ENCODE results near the gene SFTA2. TPM values are rescaled to one million over a fixed set of nuclear protein-coding genes. Genes with fewer than 3 reads are reported as not detected.

The SFTA2 gene
- total RNA-seq, 1 donor from 2014 or later: not detected

DNA sequence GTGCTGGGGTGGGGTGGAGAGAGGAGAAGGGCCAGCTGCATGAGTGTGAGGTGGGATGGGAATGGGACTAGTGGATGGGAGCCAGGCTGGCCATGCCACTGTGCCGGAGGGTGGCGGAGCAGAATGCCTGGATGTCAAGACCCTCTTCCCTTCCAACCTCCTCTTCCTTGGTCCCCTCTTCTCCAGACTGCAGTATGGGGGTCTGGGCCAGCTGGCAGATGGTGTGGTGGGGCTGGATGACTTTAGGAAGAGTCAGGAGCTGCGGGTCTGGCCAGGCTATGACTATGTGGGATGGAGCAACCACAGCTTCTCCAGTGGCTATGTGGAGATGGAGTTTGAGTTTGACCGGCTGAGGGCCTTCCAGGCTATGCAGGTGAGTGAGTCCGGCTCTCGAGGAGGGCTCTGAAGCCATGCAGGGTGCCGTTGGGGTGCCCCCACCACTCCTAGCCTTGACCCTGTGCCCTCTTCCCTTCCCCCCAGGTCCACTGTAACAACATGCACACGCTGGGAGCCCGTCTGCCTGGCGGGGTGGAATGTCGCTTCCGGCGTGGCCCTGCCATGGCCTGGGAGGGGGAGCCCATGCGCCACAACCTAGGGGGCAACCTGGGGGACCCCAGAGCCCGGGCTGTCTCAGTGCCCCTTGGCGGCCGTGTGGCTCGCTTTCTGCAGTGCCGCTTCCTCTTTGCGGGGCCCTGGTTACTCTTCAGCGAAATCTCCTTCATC, 40.0 kb downstream of the SFTA2 start:
- DNase-seq (ENCODE audit: low read depth): no peak

DNA sequence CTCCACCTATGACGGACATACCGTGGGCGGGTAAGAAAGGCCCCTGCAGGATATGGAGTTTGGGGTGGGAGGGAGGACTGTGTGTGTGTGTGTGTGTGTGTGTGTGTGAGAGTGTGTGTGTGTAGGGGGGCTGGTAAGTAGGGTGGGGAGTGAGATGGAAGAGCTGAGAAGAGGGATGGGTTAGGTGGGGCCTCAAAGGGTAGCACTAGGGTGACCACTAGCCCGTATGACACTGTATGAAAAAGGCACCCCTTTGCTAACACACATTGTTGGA, 40.6 kb downstream of the SFTA2 start:
- DNase-seq (ENCODE audit: low read depth): no peak

GRCh38 chr6:30890646-30891449, 41.1 kb downstream of the SFTA2 start:
- no peak for DNase-seq (ENCODE audit: low read depth)

- peak; percentile 87 for DNase-seq (ENCODE audit: low read depth)
Observed at GRCh38 chr6:30889921-30890645, 41.9 kb downstream of the SFTA2 start.

GRCh38 chr6:30889496-30889885, 42.5 kb downstream of the SFTA2 start:
- no peak for DNase-seq (ENCODE audit: low read depth)

GRCh38 chr6:30888816-30889495, 43.0 kb downstream of the SFTA2 start:
- no peak for DNase-seq (ENCODE audit: low read depth)

GRCh38 chr6:30887901-30888815, 43.8 kb downstream of the SFTA2 start:
- DNase-seq (ENCODE audit: low read depth): no peak

DNA sequence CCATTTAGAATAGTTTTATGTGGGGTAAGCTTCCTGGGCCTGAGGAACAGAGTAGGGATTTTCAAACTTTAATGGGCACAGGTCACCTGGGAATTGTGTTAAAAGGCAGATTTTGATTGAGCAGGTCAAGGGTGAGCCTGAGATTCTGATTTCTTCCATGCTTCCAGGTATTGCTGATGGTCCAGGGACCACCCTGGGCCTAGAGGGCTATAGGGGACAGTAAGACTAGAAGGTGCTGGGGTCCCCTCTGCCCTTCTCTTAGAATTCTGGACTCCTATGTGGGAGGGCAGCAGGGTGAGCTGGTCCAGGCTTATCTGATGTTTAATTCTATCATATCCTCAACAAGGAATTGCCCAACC, 45.1 kb downstream of the SFTA2 start:
- DNase-seq (ENCODE audit: low read depth): no peak

DNA sequence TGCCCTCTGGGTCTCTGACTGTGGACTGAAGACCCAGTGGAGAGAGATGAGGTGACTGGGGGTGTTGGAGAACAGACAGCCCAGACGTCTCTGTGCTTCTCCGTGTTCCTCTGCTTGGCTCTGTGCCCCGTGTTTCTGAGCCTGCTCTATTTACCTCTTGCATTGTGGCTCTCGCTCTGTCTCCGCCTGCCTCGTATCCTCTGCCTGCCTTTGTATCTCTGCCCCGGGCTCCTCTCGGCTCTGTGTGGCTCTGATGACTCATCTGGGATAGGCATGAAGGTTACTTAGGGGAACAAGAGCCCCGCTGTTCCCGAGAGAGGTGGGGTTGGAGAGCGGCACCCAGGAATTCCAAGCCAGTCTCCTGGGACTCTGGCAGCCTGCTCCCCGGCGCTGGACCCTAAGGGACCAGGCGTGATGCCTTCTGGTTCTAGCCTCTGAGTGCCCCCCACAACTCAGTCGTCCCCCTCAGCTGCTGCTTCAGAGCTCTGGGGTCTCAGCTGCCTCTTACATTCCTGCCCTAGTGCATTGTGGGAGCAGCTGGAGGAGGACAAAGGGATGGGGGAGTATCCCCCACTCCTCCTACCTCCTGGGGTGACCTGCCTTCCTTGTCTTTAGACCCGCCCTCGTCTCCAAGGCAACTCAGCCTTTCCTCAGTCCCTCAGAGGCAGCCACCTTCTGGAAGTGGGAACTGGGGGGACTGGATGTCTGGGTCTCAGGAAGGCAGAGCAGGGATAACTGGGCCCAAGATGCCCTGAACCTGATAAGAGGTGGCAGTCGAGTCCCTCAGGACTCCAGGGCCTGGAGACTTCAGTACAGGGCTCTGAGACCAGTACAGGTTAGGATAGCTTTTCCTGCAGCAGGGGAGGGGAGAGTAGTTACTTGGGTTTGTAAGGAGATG, 45.7 kb downstream of the SFTA2 start:
- DNase-seq (ENCODE audit: low read depth): peak; percentile 91

- peak; percentile 60 for DNase-seq (ENCODE audit: low read depth)
Observed at GRCh38 chr6:30885481-30885998, 46.4 kb downstream of the SFTA2 start.

- peak; percentile 83 for DNase-seq (ENCODE audit: low read depth)
Observed at GRCh38 chr6:30884521-30885480, 47.2 kb downstream of the SFTA2 start.

- DNase-seq (ENCODE audit: low read depth): peak; percentile 89
Observed at GRCh38 chr6:30883685-30884520, 48.1 kb downstream of the SFTA2 start, which contains the start of gene DDR1. Gene DDR1 (plus strand): TSS chr6:30884519. CDS start chr6:30888730, 4,211 bp downstream.

DNA sequence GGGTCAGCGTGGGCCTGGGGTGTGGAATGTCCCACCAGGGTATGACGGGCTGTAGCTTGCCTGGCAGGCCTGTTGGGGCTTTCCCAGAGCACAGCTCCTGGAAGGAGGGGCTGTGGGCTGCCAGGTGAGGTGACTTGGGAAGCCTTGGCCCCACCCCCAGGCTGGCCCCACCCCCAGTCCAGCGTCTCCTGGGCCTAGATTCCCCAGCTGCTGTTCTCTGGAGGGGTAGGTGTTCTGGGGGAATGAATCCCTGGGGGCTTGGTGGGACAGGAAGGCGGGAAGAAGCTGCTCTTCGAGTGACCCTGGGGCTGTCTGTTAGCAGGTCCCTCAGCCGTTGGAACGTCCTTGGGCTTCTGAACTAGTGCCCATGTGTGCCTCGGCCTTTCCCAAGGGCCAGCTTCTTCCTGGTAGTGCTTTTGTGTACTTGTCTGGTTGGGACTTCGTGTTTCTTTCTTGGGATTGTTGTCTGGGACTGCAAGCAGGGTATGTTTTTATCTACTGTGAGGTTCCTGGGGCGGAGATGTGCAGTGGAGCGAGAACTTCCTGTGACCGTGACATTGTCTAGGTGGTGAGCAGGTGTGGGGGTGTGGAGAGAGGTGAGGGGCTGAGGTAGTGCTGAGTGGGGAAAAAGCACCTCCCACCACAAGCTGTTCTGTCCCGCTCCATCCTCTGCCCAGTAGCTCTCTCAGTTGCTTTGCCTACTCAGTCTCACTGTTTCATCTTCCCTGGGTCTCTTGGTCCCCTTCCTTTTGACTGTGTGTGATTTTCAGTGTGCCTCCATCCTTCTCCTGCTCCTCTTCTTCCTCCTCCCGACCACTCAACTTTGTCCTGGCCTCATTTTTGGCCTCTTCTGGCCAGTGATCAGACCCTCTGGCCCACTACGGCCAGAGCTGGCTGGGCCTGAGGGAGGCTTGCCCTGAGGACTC, 48.9 kb downstream of the SFTA2 start:
- no peak for DNase-seq (ENCODE audit: low read depth)

- DNase-seq (ENCODE audit: low read depth): peak; percentile 46
Observed at GRCh38 chr6:30882204-30882758, 49.7 kb downstream of the SFTA2 start.

- DNase-seq (ENCODE audit: low read depth): peak; percentile 79
Observed at GRCh38 chr6:30881392-30882203, 50.4 kb downstream of the SFTA2 start.
